Measurements from ENCODE around the gene KLHL17. TPM values are rescaled to one million over a fixed set of nuclear protein-coding genes. Genes with fewer than 3 reads are reported as not detected.

The KLHL17 gene
- total RNA-seq, 1 donor from 2014 or later: 1.0 TPM

Small RNA genes lying within 50 kb of the gene (small RNA-seq; reads per million reads assigned to genes)
- not detected for gene AL645608.3
- gene AL645608.4: not detected

Other genes starting within 250 kb of the KLHL17 start
- gene SAMD11, start 36.7 kb upstream of the KLHL17 start, total RNA-seq: 3.7 TPM
- 47.0 TPM for gene NOC2L, start 1.3 kb upstream of the KLHL17 start, total RNA-seq
- gene PLEKHN1, start 5.9 kb downstream of the KLHL17 start, total RNA-seq: not detected
- 3.1 TPM for gene PERM1, start 21.5 kb downstream of the KLHL17 start, total RNA-seq
- 7.3 TPM for gene HES4, start 39.5 kb downstream of the KLHL17 start, total RNA-seq
- 23.5 TPM for gene ISG15, start 52.9 kb downstream of the KLHL17 start, total RNA-seq
- 14.6 TPM for gene AGRN, start 59.5 kb downstream of the KLHL17 start, total RNA-seq
- not detected for gene RNF223, start 113.7 kb downstream of the KLHL17 start, total RNA-seq
- gene C1orf159, start 155.5 kb downstream of the KLHL17 start, total RNA-seq: 2.1 TPM
- gene TTLL10, start 213.3 kb downstream of the KLHL17 start, total RNA-seq: not detected
- gene TNFRSF18, start 246.0 kb downstream of the KLHL17 start, total RNA-seq: 1.6 TPM